Stimulated activated CD8-positive, alpha-beta memory T cell treated with anti-CD3 and anti-CD28 coated beads, Interleukin-2, amount 100 ng/mL, for 48 hours (primary cell): Measurements from ENCODE around the gene TWF2.

Experiments
- DNase-seq, 2 donors: peaks; one replicate each; pipeline ENCODE4 v3.0.0-alpha.2; 2020; ENCODE audit warnings: low read depth in 2 of 2

Gene TWF2

GRCh38 chr3:52237657-52238172, 1.2 kb downstream of the TWF2 start:
- no peak for DNase-seq

GRCh38 chr3:52237006-52237656, 1.8 kb downstream of the TWF2 start:
- no peak for DNase-seq

GRCh38 chr3:52236424-52236886, 2.5 kb downstream of the TWF2 start:
- DNase-seq, result no peak

GRCh38 chr3:52234516-52235447, 4.2 kb downstream of the TWF2 start:
- DNase-seq, result no peak

- no peak for DNase-seq
Observed at GRCh38 chr3:52233968-52234367, 5.0 kb downstream of the TWF2 start.

- DNase-seq, result no peak
Observed at GRCh38 chr3:52233108-52233591, 5.8 kb downstream of the TWF2 start.

- DNase-seq, result no peak
Observed at GRCh38 chr3:52232279-52233107, 6.5 kb downstream of the TWF2 start.

- peak; percentile 87 to 89 for DNase-seq
Observed at GRCh38 chr3:52231502-52232278, 7.3 kb downstream of the TWF2 start.

- DNase-seq, result no peak
Observed at GRCh38 chr3:52230889-52231499, 8.0 kb downstream of the TWF2 start.

GRCh38 chr3:52230461-52230860, 8.5 kb downstream of the TWF2 start:
- DNase-seq, result no peak

- no peak for DNase-seq
Observed at GRCh38 chr3:52229656-52230055, 9.3 kb downstream of the TWF2 start.

- no peak for DNase-seq
Observed at GRCh38 chr3:52228751-52229291, 10.1 kb downstream of the TWF2 start.

GRCh38 chr3:52228266-52228665, 10.7 kb downstream of the TWF2 start:
- no peak for DNase-seq

- no peak for DNase-seq
Observed at GRCh38 chr3:52227766-52228165, 11.2 kb downstream of the TWF2 start.

GRCh38 chr3:52227117-52227516, 11.8 kb downstream of the TWF2 start:
- DNase-seq, result no peak

GRCh38 chr3:52226229-52226817, 12.6 kb downstream of the TWF2 start:
- no peak for DNase-seq

- DNase-seq, result no peak
Observed at GRCh38 chr3:52225452-52226228, 13.3 kb downstream of the TWF2 start, which contains the start of gene TLR9. TLR9 (minus strand) TSS chr3:52225645; CDS start chr3:52225529, 116 bp downstream.

- no peak for DNase-seq
Observed at GRCh38 chr3:52223449-52224408, 15.2 kb downstream of the TWF2 start.
